GM12878 (cell line): ENCODE data around the gene MRS2.
A peak's percentile ranks its signal among the peaks of the same experiment; 100 is the strongest.

Experiments used
- ATF3 ChIP-seq: IDR thresholded peaks from 2 replicates; pipeline ENCODE4 v1.6.1; 2011; ENCODE audit warnings: low read depth, mild to moderate bottlenecking, low read length, moderate library complexity, borderline replicate concordance; ENCODE audit errors: extremely low read depth
- BCLAF1 ChIP-seq: fragments of 450-650 bp; IDR thresholded peaks from 2 replicates; pipeline ENCODE4 v1.6.1; 2017; ENCODE audit warnings: antibody characterized with exemption, mild to moderate bottlenecking, moderate library complexity
- CTCF ChIP-seq, 3 experiments: IDR thresholded peaks in 2 of 3; conservative IDR thresholded peaks in 1 of 3; 2 replicates each; pipeline ENCODE4 v1.5.1; 2011; ENCODE audit warnings: low read depth in 3 of 3, low read length in 3 of 3, mild to moderate bottlenecking in 3 of 3, control low read depth in 2 of 3, moderate library complexity in 2 of 3, inconsistent platforms in 1 of 3, mixed read lengths in 1 of 3; ENCODE audit not compliant: control insufficient read depth in 2 of 3, insufficient read depth in 1 of 3; ENCODE audit errors: extremely low read depth in 1 of 3
- EGR1 ChIP-seq, 2 experiments: IDR thresholded peaks; 1 replicate in 1 of 2; 2 replicates in 1 of 2; pipeline ENCODE4 v1.6.1; 2011 to 2012; ENCODE audit warnings: low read depth in 2 of 2, low read length in 2 of 2, borderline replicate concordance in 1 of 2, mild to moderate bottlenecking in 1 of 2, moderate library complexity in 1 of 2
- GABPA ChIP-seq: IDR thresholded peaks from 2 replicates; pipeline ENCODE4 v1.6.1; 2014; ENCODE audit warnings: antibody characterized with exemption, low read depth, mild to moderate bottlenecking, inconsistent platforms
- KDM1A ChIP-seq: fragments of 200-600 bp; sonication (generic); IDR thresholded peaks from 2 replicates; pipeline ENCODE4 v1.6.1; 2016; ENCODE audit warnings: borderline replicate concordance
- NFIC ChIP-seq: IDR thresholded peaks from 2 replicates; pipeline ENCODE4 v1.6.1; 2012; ENCODE audit warnings: low read depth, mild to moderate bottlenecking, inconsistent platforms, low read length, moderate library complexity
- POLR2AphosphoS5 ChIP-seq: IDR thresholded peaks from 2 replicates; pipeline ENCODE4 v1.6.1; 2011; ENCODE audit warnings: mild to moderate bottlenecking, low read length, inconsistent platforms
- SIN3A ChIP-seq: IDR thresholded peaks from 2 replicates; pipeline ENCODE4 v1.6.1; 2012; ENCODE audit warnings: low read depth, low read length, improper control_type of control experiment
- STAT1 ChIP-seq: fragments of 450-650 bp; conservative IDR thresholded peaks from 2 replicates; pipeline ENCODE4 v1.6.1; 2014; ENCODE audit warnings: antibody characterized with exemption, mild to moderate bottlenecking

- TF ChIP-seq SIN3A (no peak), CTCF (IDR thresholded peaks at IDR 0.05 in 2 of 3, conservative IDR thresholded peaks at IDR 0.05 in 1 of 3; ENCODE audit: control insufficient read depth in 2 of 3, extremely low read depth in 1 of 3, insufficient read depth in 1 of 3, low read depth in 3 of 3, low read length in 3 of 3) (no peak), ATF3 (no peak), NFIC (no peak), KDM1A (no peak), STAT1 (no peak), EGR1 (IDR thresholded peaks at IDR 0.05; ENCODE audit: borderline replicate concordance in 1 of 2, low read depth in 2 of 2, low read length in 2 of 2) (no peak), BCLAF1 (no peak), POLR2AphosphoS5 (peak; percentile 67; the same call in 1 of the 2 replicates), GABPA (no peak)
Measured at GRCh38 chr6:24402697-24403500, at the start of gene MRS2.
